Right lobe of liver (tissue), 6 donors: ENCODE measurements around the gene KCNIP3. TPM values are rescaled to one million over a fixed set of nuclear protein-coding genes. Genes with fewer than 3 reads are reported as not detected.

Experiments used
- ATAC-seq, 4 donors: fragments of 200-7000 bp; cut with Tn5 transposase; one replicate each; pipeline ENCODE4 v1.9.1; 2020; ENCODE audit warnings: mild to moderate bottlenecking in 4 of 4, moderate library complexity in 4 of 4
- DNase-seq, 3 donors: peaks; one replicate each; pipeline ENCODE4 v3.0.0-alpha.2; 2020
- H3K27ac ChIP-seq, 3 donors: fragments of 200-600 bp; one replicate each; pipeline ENCODE4 v1.8.0; 2022
- H3K27me3 ChIP-seq, 2 donors: fragments of 200-600 bp; one replicate each; pipeline ENCODE4 v1.8.0; 2022
- H3K36me3 ChIP-seq, 4 donors: fragments of 200-600 bp; sonication (generic) in 1 of 4; one replicate each; pipeline versions ENCODE4 v1.5.1 to v1.8.0; 2017 to 2022; ENCODE audit warnings: control low read depth in 1 of 4
- H3K4me1 ChIP-seq, 4 donors: fragments of 200-600 bp; sonication (generic) in 1 of 4; one replicate each; pipeline versions ENCODE4 v1.5.1 to v1.8.0; 2017 to 2022; ENCODE audit warnings: control low read depth in 1 of 4
- H3K4me3 ChIP-seq, 3 donors: fragments of 200-600 bp; one replicate each; pipeline ENCODE4 v1.8.0; 2022
- H3K9me3 ChIP-seq, 4 donors: fragments of 200-600 bp; sonication (generic) in 1 of 4; one replicate each; pipeline versions ENCODE4 v1.5.1 to v1.8.0; 2017 to 2022; ENCODE audit warnings: control low read depth in 1 of 4
- CTCF ChIP-seq, 4 donors: fragments of 200-600 bp in 3 of 4; fragments of 450-650 bp in 1 of 4; IDR thresholded peaks; one replicate each; pipeline versions ENCODE4 v1.5.1 to v1.8.0; 2016 to 2022; ENCODE audit warnings: antibody characterized with exemption in 4 of 4, mild to moderate bottlenecking in 2 of 4
- POLR2A ChIP-seq: fragments of 450-650 bp; IDR thresholded peaks from one replicate; pipeline ENCODE4 v1.6.1; 2017; ENCODE audit warnings: antibody characterized with exemption, mild to moderate bottlenecking
- WGBS: methylation state at CpG from one replicate; pipeline ENCODE4 v1.1.6; 2018; ENCODE audit warnings: low coverage, low lambda C conversion rate; ENCODE audit not compliant: insufficient coverage; ENCODE audit errors: missing lambda C conversion rate; 5-methylcytosine and 5-hydroxymethylcytosine counted together
- intact Hi-C, 2 donors: fragments of 100-400 bp; cut with DNase I; formaldehyde crosslinking; loops; one replicate each; pipeline versions ENCODE4 v1.11.2 to v1.14.1; 2022
- total RNA-seq, 6 experiments: library from RNA; depleted of rRNA in 2 of 6; stranded (reverse); fragments of >200 nt in 2 of 6; fragmentation: NEBNext Ultra II Directional in 3 of 6; extraction: Animal tissue kit (Norgen Biotek cat#: 25700) in 3 of 6; gene quantifications; one replicate each; pipeline versions ENCODE4 v1.1.0 to v1.2.4, GENCODE V29; 2016 to 2023
- donor health status: DM: no; HTN: yes; CAD: no.
- donor health status: DM: no; HTN: no; CAD: no.
- donor health status: DM: no; HTN: no; CAD: no.
- donor health status: DM: no; HTN: yes; CAD: no.
- donor health status: DM: no; HTN: yes; CAD: no.

Gene KCNIP3
- total RNA-seq, 6 experiments from 2014 or later = 0.46 to 3.3 (median 1.2) TPM

DNA sequence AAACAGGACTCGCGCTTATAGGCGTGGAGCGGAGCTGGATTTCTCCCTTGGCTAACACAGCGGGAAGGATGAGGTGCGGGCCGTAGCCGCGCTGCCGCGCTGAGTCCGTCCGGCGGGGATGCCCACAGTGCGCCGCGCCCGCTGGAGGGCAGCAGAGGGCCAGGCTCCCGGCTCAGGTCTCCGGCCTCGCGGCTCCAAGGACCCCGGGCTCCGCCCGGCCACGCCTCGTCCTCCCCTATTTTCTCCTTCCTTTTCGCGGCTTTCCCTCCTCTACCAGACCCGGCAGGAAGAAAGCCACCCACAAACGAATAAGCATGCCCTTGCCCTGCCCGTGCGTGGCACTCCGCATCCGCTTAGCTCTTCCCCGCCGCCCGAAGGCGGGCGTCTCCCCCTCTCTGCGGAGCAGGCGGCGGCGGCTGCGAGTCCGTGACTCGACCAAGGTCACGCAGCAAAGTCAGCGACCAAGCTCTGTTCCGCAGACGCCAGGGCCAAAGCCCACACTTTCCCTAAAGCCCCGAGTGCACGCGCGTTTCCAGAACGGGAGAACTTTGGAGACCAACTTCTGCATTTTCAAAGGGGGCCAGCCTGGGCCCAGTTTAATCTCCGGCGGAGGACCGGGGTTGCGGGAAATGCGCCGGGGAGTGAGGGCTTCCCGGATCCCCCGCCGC is 48.5 kb downstream of the KCNIP3 start:
- intact Hi-C loops = no loop called here
- Histone ChIP-seq H3K36me3 (no peaks in the 10 kb centered on the region), H3K4me3 (peak overlapping the region; percentile 61 to 65 (median 62)), H3K27me3 (no peaks in the 10 kb centered on the region), H3K9me3 (no peaks in the 10 kb centered on the region), H3K4me1 (peaks cover 0 to 10% (median 0%) of the 10 kb centered on the region in 4 donors), H3K27ac (no peak overlapping the region)
- ATAC-seq (peak; percentile 94 to 97 (median 95)), DNase-seq (peak; percentile 85 to 88 (median 88))
- TF ChIP-seq POLR2A (no peak), CTCF (IDR thresholded peaks at IDR 0.05) (peak; percentile 85 to 96 (median 96))
- WGBS = 1% methylated on average over 35 of the region's 65 CpGs

GRCh38 chr2:95346231-95346737 is 49.1 kb downstream of the KCNIP3 start:
- intact Hi-C loops = no loop called here
- TF ChIP-seq CTCF (IDR thresholded peaks at IDR 0.05) = no peak
- TF ChIP-seq POLR2A = no peak
- H3K27me3 ChIP-seq = no peaks in the 10 kb centered on the region
- H3K27ac ChIP-seq = no peak overlapping the region
- peaks cover 0 to 10% (median 0%) of the 10 kb centered on the region in 4 donors for H3K4me1 ChIP-seq
- peak overlapping the region; percentile 61 to 65 (median 62) for H3K4me3 ChIP-seq
- no peaks in the 10 kb centered on the region for H3K36me3 ChIP-seq
- H3K9me3 ChIP-seq = no peaks in the 10 kb centered on the region
- DNase-seq (peak; percentile 68 to 79 (median 71)), ATAC-seq (peak; percentile 72 to 84 (median 80))
- no CpG with 5 or more reads among the region's 88 CpGs for WGBS

GRCh38 chr2:95346738-95347671 is 49.9 kb downstream of the KCNIP3 start:
- Histone ChIP-seq H3K36me3 (no peaks in the 10 kb centered on the region), H3K4me3 (peak overlapping the region in 1 of 3 donors; percentile 62), H3K4me1 (peaks cover 0 to 10% (median 0%) of the 10 kb centered on the region in 4 donors), H3K27me3 (no peaks in the 10 kb centered on the region), H3K27ac (no peak overlapping the region), H3K9me3 (no peaks in the 10 kb centered on the region)
- WGBS = 60% methylated on average over 1 of the region's 78 CpGs
- TF ChIP-seq POLR2A (no peak), CTCF (IDR thresholded peaks at IDR 0.05) (peak in 1 of 4 donors; percentile 8)
- DNase-seq (peak in 2 of 3 donors; percentile 47 to 57), ATAC-seq (no peak)
- intact Hi-C loops = no loop called here

GRCh38 chr2:95347681-95348608 is 50.8 kb downstream of the KCNIP3 start:
- DNase-seq = peak in 1 of 3 donors; percentile 38
- H3K36me3 ChIP-seq = no peaks in the 10 kb centered on the region
- no peak overlapping the region for H3K4me3 ChIP-seq
- intact Hi-C loops = no loop called here
- no peaks in the 10 kb centered on the region for H3K27me3 ChIP-seq
- H3K27ac ChIP-seq = no peak overlapping the region
- TF ChIP-seq CTCF (IDR thresholded peaks at IDR 0.05) = no peak
- no peak for TF ChIP-seq POLR2A
- no peak for ATAC-seq
- 57% methylated on average over 4 of the region's 22 CpGs for WGBS
- H3K9me3 ChIP-seq = no peaks in the 10 kb centered on the region
- peaks cover 0 to 10% (median 0%) of the 10 kb centered on the region in 4 donors for H3K4me1 ChIP-seq
